ENCODE measurements around the gene FUT7. TPM values are rescaled to one million over a fixed set of nuclear protein-coding genes. Genes with fewer than 3 reads are reported as not detected.

FUT7 gene
- total and polyA plus RNA-seq, 11 donors, result 0.15 to 0.48 (median 0.17) TPM; not detected in 8

DNA sequence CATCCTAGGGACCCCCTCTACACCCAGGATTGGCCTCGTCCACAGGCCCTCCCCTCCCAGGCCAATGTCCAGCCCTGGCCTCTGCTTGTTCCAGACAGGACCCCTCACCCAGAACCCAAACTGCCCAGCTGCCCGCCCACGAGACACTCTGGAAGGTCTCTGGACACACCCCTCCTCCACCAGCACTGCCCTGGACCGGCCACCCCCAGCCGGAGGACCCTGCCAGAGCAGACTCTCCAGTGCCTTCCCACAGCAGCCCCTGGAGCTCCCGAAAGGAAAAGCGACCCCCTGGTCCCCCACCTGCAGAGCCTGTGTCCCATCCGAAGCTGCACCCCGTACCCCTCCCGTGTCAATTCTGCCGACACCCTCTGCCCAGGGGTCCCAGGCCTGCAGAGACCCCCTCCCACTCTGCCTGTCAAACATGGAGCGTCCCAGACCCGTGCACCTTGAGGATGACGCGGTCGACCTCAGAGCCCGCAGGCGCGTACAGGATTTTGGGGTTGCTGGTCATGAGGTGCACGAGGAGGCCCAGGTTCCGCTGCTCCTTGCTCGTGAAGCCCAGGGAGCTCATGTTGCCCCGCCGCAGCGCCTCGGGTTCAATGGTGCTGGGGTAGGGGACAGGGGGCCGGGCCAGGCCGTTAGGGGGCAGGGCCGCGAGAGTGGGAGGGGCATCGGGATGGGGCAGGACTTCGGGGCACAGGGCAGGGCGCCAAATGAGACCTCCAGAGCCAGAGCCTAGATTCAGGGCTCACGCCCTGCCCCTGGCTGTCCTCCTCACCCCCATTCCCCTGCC is 11.8 kb downstream of the FUT7 start:
- Histone ChIP-seq H3K4me3 (no peak overlapping the region), H3K4me1 (no peaks in the 10 kb centered on the region), H3K36me3 (peaks cover 0 to 53% (median 32%) of the 10 kb centered on the region in 9 donors), H3K9me3 (no peaks in the 10 kb centered on the region), H3K27ac (no peak overlapping the region), H3K27me3 (no peaks in the 10 kb centered on the region)
- ATAC-seq (no peak), DNase-seq (no peak)
- WGBS, 4 donors, result 94 to 97% (median 96%) methylated on average over 17 to 34 of the region's 34 CpGs
- TF ChIP-seq, protein P1, sequence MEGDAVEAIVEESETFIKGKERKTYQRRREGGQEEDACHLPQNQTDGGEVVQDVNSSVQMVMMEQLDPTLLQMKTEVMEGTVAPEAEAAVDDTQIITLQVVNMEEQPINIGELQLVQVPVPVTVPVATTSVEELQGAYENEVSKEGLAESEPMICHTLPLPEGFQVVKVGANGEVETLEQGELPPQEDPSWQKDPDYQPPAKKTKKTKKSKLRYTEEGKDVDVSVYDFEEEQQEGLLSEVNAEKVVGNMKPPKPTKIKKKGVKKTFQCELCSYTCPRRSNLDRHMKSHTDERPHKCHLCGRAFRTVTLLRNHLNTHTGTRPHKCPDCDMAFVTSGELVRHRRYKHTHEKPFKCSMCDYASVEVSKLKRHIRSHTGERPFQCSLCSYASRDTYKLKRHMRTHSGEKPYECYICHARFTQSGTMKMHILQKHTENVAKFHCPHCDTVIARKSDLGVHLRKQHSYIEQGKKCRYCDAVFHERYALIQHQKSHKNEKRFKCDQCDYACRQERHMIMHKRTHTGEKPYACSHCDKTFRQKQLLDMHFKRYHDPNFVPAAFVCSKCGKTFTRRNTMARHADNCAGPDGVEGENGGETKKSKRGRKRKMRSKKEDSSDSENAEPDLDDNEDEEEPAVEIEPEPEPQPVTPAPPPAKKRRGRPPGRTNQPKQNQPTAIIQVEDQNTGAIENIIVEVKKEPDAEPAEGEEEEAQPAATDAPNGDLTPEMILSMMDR (IDR thresholded peaks at IDR 0.05), result no peak
- TF ChIP-seq POLR2A (IDR thresholded peaks at IDR 0.05), result no peak
- intact Hi-C loops (cut with DNase I), result loop anchor here in 2 of 10 donors (5.0 to 10.0 kb wide), 2 partner anchors 135 to 193 kb away; partner anchors contain the start of gene TRAF2 (in 1 of the 2)

DNA sequence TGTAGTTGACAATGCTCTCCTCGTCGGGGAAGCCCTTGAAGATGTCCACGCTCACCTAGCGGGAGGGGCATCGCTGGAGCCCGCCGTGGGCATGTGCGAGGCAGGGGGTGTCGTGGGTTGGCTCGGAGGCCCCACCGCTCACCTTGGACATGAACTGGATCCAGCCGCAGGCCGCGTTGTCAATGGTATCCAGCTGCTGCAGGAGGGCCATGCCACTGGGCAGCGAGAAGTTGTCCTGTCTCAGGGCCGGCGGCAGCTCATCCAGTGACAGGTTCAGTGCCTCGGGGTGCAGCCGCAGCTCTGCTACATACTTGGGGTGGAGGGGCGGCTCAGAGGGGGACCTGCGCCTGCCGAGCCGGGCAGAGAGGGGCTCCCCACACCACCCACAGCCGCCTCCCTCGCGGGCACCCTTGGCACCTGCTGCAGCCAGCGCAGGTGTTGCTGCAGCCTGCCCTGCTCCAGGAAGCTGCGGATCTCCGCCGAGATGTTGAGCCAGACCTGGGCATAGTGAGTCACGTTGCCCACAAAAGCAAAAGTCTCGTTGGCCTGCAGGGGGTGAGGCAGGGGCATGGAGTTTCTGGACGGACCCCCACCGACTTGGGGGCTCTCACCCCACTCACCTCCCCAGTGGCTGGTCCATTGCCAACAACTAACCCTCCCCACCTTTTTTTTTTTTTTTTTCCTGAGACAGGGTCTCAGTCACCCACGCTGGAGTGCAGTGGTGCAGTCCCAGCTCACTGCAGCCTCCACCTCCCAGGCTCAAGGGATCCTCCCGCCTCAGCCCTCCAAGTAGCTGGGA is 12.9 kb downstream of the FUT7 start:
- TF ChIP-seq, protein P1 (IDR thresholded peaks at IDR 0.05), result no peak
- TF ChIP-seq POLR2A (IDR thresholded peaks at IDR 0.05), result no peak
- Histone ChIP-seq H3K4me1 (no peaks in the 10 kb centered on the region), H3K36me3 (peaks cover 0 to 64% (median 37%) of the 10 kb centered on the region in 9 donors), H3K27me3 (no peaks in the 10 kb centered on the region), H3K4me3 (no peak overlapping the region), H3K9me3 (no peaks in the 10 kb centered on the region), H3K27ac (no peak overlapping the region)
- ATAC-seq, result no peak
- intact Hi-C loops (cut with DNase I), result loop anchor here in 1 of 10 donors (5.0 kb wide), 1 partner anchor 192 kb away; no protein-coding TSS in a partner anchor
- no peak for DNase-seq
- 93 to 94% (median 94%) methylated on average over 23 to 36 of the region's 36 CpGs for WGBS, 4 donors

DNA sequence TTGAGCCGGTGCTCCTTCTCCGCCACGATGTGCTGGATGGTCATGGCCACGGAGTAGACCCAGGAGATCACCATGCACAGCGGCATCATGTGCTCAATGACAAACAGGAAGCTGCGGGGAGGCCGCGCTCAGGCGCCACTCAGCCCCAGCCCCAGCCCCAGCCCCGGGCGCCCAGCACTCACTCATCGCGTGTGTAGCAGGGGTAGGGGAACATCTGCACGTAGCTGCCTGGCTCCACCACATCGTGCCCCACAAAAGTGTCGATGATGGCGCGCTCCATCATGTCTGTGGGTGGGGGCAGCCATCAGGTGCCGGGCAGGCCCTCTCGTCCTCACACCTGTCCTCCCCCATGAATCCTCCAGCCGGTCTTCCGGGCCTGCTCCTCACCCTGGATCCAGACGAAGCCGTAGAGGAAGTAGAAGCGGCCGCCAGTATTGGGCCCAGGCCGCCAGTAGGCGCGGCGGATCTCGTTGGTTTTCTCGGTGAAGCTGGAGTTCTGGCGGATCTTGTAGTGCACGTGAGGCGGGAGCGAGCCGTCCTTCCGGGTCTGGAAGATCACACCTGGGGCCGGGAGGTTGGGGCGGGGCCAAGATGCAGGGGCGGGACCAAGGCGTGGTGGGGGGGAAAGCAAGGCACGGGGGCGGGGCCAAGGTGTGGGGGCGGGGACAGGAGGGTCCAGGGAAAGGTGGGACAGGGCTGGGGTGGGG is 13.9 kb downstream of the FUT7 start:
- intact Hi-C loops (cut with DNase I), result loop anchor here in 1 of 10 donors (5.0 kb wide), 1 partner anchor 191 kb away; no protein-coding TSS in a partner anchor
- WGBS, 4 donors, result 89 to 99% (median 94%) methylated on average over 17 to 45 of the region's 45 CpGs

More for the DNA sequence above, 13.9 kb downstream of the FUT7 start:
- no peaks in the 10 kb centered on the region for H3K4me1 ChIP-seq
- H3K9me3 ChIP-seq, result no peaks in the 10 kb centered on the region
- no peak for DNase-seq
- no peak overlapping the region for H3K27ac ChIP-seq
- no peak for ATAC-seq
- no peaks in the 10 kb centered on the region for H3K27me3 ChIP-seq
- no peak overlapping the region for H3K4me3 ChIP-seq
- H3K36me3 ChIP-seq, result peaks cover 0 to 73% (median 37%) of the 10 kb centered on the region in 9 donors
- TF ChIP-seq, protein P1 (IDR thresholded peaks at IDR 0.05), result no peak
- no peak for TF ChIP-seq POLR2A (IDR thresholded peaks at IDR 0.05)
